ENCODE results near the gene B9D1. TPM values are rescaled to one million over a fixed set of nuclear protein-coding genes. Genes with fewer than 3 reads are reported as not detected.

B9D1 gene
- polyA plus RNA-seq, 1 experiment = 55.8 TPM

DNA sequence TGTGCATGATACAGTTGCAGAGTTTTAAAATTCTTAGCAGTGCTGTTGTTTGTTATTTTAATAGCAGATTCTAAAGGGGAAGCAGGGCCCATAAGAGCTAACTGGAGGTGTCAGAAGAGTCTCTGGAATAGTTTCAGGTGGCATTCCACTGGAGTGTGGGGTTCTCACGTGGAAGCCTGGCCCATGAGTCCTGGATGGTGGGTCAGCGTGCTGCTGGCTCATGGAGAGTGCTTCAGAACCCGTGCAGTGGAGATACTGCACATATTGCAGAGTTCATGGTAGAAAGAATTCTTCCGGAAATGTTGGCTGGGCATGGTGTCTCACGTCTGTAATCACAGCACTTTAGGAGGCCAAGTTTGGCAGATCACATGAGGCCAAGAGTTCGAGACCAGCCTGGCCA is 43.9 kb downstream of the B9D1 start:
- CTCF ChIA-PET = no interaction called here
- Histone ChIP-seq H3K36me3 (ENCODE audit: control insufficient read depth, insufficient read depth, low read length) (peaks cover 13% of the 10 kb centered on the region), H3K4me3 (ENCODE audit: low read depth, low read length) (no peak overlapping the region), H3K27me3 (ENCODE audit: control insufficient read depth, insufficient read depth, low read length) (no peaks in the 10 kb centered on the region)
- no peak for DNase-seq (ENCODE audit: low read depth)
- POLR2A ChIA-PET = no interaction called here
- TF ChIP-seq, protein P1, sequence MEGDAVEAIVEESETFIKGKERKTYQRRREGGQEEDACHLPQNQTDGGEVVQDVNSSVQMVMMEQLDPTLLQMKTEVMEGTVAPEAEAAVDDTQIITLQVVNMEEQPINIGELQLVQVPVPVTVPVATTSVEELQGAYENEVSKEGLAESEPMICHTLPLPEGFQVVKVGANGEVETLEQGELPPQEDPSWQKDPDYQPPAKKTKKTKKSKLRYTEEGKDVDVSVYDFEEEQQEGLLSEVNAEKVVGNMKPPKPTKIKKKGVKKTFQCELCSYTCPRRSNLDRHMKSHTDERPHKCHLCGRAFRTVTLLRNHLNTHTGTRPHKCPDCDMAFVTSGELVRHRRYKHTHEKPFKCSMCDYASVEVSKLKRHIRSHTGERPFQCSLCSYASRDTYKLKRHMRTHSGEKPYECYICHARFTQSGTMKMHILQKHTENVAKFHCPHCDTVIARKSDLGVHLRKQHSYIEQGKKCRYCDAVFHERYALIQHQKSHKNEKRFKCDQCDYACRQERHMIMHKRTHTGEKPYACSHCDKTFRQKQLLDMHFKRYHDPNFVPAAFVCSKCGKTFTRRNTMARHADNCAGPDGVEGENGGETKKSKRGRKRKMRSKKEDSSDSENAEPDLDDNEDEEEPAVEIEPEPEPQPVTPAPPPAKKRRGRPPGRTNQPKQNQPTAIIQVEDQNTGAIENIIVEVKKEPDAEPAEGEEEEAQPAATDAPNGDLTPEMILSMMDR (IDR thresholded peaks at IDR 0.05; ENCODE audit: insufficient read depth, low read depth, low read length) = no peak

DNA sequence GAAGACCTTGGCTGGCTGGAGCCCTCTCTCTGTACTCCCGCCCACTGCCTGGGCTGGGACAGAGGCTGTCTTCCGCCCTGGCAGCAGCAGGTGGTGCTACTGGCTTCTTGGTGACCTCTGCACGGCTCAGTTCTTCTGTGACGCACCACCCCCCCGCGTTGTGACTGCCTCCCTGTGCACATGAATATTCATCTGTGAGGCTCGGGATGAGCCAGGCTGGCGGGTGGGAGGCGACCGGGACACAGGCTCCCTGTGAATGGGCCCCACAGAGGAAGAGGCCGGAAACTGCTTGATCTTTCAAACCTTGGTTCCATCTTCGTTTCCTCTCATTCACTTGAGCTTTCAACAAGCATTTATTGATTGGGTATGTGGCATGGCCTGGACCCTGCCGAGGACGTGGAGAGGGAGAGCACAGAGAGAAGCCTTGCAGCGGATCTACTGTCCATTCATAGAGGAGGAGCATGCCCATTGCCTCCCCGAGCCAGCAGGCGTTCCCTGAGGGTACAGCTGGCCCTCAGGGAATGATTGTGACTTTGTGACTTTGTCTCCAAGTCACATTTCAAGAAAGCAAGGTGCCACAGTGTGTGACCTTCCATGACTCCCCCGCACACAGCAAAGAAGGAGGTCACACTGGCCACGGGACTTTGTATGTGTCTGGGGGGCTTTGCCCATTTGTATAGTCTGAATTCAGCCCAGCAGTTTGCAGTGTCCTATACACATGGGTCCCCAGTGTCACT is 45.0 kb downstream of the B9D1 start:
- TF ChIP-seq, protein P1 (IDR thresholded peaks at IDR 0.05; ENCODE audit: insufficient read depth, low read depth, low read length) = peak; percentile 36; the same call in 1 of the 2 replicates
- ChIA-PET POLR2A (no interaction called here), CTCF (interaction anchor here (0.7 kb wide), 1 partner anchor 45 kb away, joined by 3 read pairs; the partner anchor contains the start of gene B9D1)
- DNase-seq (ENCODE audit: low read depth) = no peak
- Histone ChIP-seq H3K36me3 (ENCODE audit: control insufficient read depth, insufficient read depth, low read length) (peaks cover 15% of the 10 kb centered on the region), H3K4me3 (ENCODE audit: low read depth, low read length) (no peak overlapping the region), H3K27me3 (ENCODE audit: control insufficient read depth, insufficient read depth, low read length) (no peaks in the 10 kb centered on the region)

DNA sequence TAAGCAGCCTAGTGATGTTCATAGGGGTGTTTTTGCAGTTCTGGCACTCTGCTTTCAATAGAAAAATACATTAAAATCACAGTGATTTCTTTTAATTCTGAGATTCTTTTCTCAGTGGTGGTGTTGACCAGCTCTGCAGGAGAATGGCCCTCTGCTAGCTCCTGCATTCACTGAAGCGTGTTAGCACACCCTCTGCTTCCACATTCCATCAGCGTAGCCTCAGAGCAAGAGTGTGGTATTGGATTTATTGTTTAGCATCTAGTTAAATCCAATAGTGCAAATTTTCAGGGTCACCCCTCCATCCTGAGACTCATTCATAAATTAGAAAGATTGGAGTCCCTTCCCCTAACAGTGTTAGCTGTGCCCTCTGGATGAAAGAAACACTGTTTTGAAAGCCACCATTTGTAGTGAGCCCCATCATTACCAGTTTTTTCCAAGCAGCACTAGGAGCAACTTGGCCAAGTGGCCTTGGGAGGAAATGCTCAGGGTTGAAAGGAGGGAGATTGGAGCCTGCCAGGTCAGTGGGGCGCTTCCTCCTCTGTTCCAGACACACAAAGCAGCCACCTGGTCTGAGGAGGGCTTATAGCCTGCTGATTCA is 45.7 kb downstream of the B9D1 start:
- Histone ChIP-seq H3K4me3 (ENCODE audit: low read depth, low read length) (no peak overlapping the region), H3K36me3 (ENCODE audit: control insufficient read depth, insufficient read depth, low read length) (peaks cover 19% of the 10 kb centered on the region), H3K27me3 (ENCODE audit: control insufficient read depth, insufficient read depth, low read length) (no peaks in the 10 kb centered on the region)
- TF ChIP-seq, protein P1 (IDR thresholded peaks at IDR 0.05; ENCODE audit: insufficient read depth, low read depth, low read length) = no peak
- no peak for DNase-seq (ENCODE audit: low read depth)
- ChIA-PET CTCF (interaction anchor here (0.7 to 0.9 kb wide), 3 partner anchors 12 to 132 kb away, joined by 3 read pairs; no protein-coding TSS in a partner anchor), POLR2A (no interaction called here)

DNA sequence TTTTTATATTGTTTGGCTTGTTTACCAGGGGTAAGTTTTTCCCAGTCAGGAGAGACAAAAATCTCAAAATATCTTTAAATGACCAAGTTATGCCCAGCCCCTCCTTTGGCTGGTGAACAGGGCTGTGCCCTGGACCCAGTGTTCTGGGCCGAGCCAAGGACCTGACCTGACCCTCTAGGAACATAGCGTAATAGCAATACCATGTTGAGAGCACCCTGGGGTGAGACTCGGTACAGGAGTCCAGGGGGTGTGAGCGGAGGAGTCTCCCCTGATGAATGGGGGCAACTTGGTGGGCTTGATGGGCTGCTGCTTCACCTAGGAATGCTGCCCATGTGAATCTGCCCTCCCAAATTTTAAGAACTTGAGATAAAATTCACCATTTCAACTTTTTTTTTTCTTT is 47.4 kb downstream of the B9D1 start:
- CTCF ChIA-PET = no interaction called here
- Histone ChIP-seq H3K36me3 (ENCODE audit: control insufficient read depth, insufficient read depth, low read length) (peaks cover 16% of the 10 kb centered on the region), H3K27me3 (ENCODE audit: control insufficient read depth, insufficient read depth, low read length) (no peaks in the 10 kb centered on the region), H3K4me3 (ENCODE audit: low read depth, low read length) (no peak overlapping the region)
- POLR2A ChIA-PET = no interaction called here
- TF ChIP-seq, protein P1 (IDR thresholded peaks at IDR 0.05; ENCODE audit: insufficient read depth, low read depth, low read length) = no peak
- no peak for DNase-seq (ENCODE audit: low read depth)

DNA sequence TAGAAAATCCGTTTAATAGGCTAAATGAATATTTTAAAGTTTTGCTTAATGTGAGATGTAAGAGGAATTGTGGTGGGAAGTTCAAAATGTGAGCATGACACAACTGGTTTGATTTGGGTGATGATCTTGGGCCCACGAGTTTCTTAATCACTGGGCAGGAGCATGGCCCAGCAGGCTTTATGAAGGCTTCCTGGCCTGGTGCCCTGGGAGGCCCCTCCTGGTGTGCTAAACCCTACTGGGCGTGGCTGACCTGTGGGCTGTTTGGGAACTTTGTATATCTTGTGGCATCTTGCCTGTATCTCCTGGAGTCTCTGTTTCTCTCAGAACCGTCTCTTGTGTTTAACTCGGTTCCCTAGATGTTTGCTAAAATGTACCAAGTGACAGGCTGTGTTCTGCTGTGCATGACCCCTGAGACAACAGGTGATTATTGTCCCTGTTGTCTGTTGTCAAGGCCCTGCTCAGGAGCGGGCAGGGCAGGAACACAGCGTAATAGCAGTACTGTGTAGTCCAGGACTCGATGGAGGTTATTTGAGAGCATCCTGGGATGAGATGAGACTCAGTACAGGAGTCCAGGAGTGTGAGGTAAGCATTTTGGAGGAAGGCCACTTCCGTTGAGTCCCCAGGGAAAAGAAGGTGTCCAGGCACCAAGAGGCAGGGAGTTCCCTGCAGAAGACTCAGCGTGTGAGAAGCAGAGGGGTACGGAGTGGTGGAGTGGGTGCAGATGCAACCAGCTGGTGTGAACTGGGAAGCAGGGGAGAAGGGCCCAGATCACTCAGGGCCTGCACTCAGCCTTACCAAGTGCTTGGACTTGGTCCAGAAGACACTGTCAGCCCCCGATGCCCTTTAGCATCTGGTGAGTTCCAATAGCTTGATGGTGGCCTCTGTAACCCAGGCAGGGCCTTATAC is 48.5 kb downstream of the B9D1 start:
- no peak overlapping the region for H3K4me3 ChIP-seq (ENCODE audit: low read depth, low read length)
- ChIA-PET CTCF (no interaction called here), POLR2A (no interaction called here)
- no peak for DNase-seq (ENCODE audit: low read depth)
- H3K27me3 ChIP-seq (ENCODE audit: control insufficient read depth, insufficient read depth, low read length) = no peaks in the 10 kb centered on the region
- TF ChIP-seq, protein P1 (IDR thresholded peaks at IDR 0.05; ENCODE audit: insufficient read depth, low read depth, low read length) = no peak
- peaks cover 18% of the 10 kb centered on the region for H3K36me3 ChIP-seq (ENCODE audit: control insufficient read depth, insufficient read depth, low read length)
